ENCODE results near the gene TIMM22.

TIMM22 gene

GRCh38 chr17:1002771-1003555 lies 6.0 kb downstream of the TIMM22 start:
- TF ChIP-seq CTCF (conservative IDR thresholded peaks at IDR 0.05; ENCODE audit: low read length): no peak
- DNase-seq (ENCODE audit: low read depth): peak; percentile 77

GRCh38 chr17:1003633-1003971 lies 6.7 kb downstream of the TIMM22 start:
- DNase-seq (ENCODE audit: low read depth): no peak
- no peak for TF ChIP-seq CTCF (conservative IDR thresholded peaks at IDR 0.05; ENCODE audit: low read length)
- no peak overlapping the region for H3K4me3 ChIP-seq (ENCODE audit: low read length)

More at GRCh38 chr17:1002771-1003555, 6.0 kb downstream of the TIMM22 start:
- H3K4me3 ChIP-seq (ENCODE audit: low read length): no peak overlapping the region

- no peak overlapping the region for H3K4me3 ChIP-seq (ENCODE audit: low read length)
- no peak for DNase-seq (ENCODE audit: low read depth)
- no peak for TF ChIP-seq CTCF (conservative IDR thresholded peaks at IDR 0.05; ENCODE audit: low read length)
Measured at GRCh38 chr17:1003972-1004768, 7.2 kb downstream of the TIMM22 start.

- H3K4me3 ChIP-seq (ENCODE audit: low read length): no peak overlapping the region
- no peak for DNase-seq (ENCODE audit: low read depth)
- no peak for TF ChIP-seq CTCF (conservative IDR thresholded peaks at IDR 0.05; ENCODE audit: low read length)
Measured at GRCh38 chr17:1004769-1005295, 7.9 kb downstream of the TIMM22 start.

GRCh38 chr17:1005361-1005946 lies 8.5 kb downstream of the TIMM22 start:
- TF ChIP-seq CTCF (conservative IDR thresholded peaks at IDR 0.05; ENCODE audit: low read length): no peak
- DNase-seq (ENCODE audit: low read depth): peak; percentile 71

GRCh38 chr17:1006054-1006453 lies 9.1 kb downstream of the TIMM22 start:
- DNase-seq (ENCODE audit: low read depth): no peak
- TF ChIP-seq CTCF (conservative IDR thresholded peaks at IDR 0.05; ENCODE audit: low read length): no peak
- no peak overlapping the region for H3K4me3 ChIP-seq (ENCODE audit: low read length)

More at GRCh38 chr17:1005361-1005946, 8.5 kb downstream of the TIMM22 start:
- no peak overlapping the region for H3K4me3 ChIP-seq (ENCODE audit: low read length)

Data from AG10803 (cell line).